Stimulated activated effector memory CD8-positive, alpha-beta T cell treated with anti-CD3 and anti-CD28 coated beads, Interleukin-12 subunit alpha, Interleukin-12 subunit beta, amount 100 ng/mL, for 72 hours (primary cell): ENCODE results near the gene ROR1.

ENCODE experiments used
- ATAC-seq: fragments of 150-1000 bp; cut with Tn5 transposase; 2 replicates; pipeline ENCODE4 v1.10.0; 2021
- DNase-seq, 2 donors: peaks; one replicate each; pipeline ENCODE4 v3.0.0; 2021 to 2022; ENCODE audit warnings: low spot score in 2 of 2
- H3K27ac Mint-ChIP-seq: one replicate; pipeline ENCODE4 v1.8.0; 2022; ENCODE audit warnings: mild to moderate bottlenecking, mixed read lengths
- H3K36me3 Mint-ChIP-seq: one replicate; pipeline ENCODE4 v1.8.0; 2022; ENCODE audit warnings: mild to moderate bottlenecking, mixed read lengths
- H3K4me1 Mint-ChIP-seq: one replicate; pipeline ENCODE4 v1.8.0; 2022; ENCODE audit warnings: mixed read lengths
- H3K4me3 Mint-ChIP-seq: one replicate; pipeline ENCODE4 v1.8.0; 2022; ENCODE audit warnings: mild to moderate bottlenecking, mixed read lengths
- H3K9me3 Mint-ChIP-seq: one replicate; pipeline ENCODE4 v1.8.0; 2022; ENCODE audit warnings: mixed read lengths

The ROR1 gene

GRCh38 chr1:64052777-64053176, 279.0 kb downstream of the ROR1 start:
- Mint-ChIP-seq H3K9me3 (no peaks in the 10 kb centered on the region), H3K4me1 (no peaks in the 10 kb centered on the region), H3K27ac (no peak overlapping the region), H3K4me3 (no peak overlapping the region), H3K36me3 (no peaks in the 10 kb centered on the region)
- ATAC-seq = no peak
- DNase-seq = no peak

DNA sequence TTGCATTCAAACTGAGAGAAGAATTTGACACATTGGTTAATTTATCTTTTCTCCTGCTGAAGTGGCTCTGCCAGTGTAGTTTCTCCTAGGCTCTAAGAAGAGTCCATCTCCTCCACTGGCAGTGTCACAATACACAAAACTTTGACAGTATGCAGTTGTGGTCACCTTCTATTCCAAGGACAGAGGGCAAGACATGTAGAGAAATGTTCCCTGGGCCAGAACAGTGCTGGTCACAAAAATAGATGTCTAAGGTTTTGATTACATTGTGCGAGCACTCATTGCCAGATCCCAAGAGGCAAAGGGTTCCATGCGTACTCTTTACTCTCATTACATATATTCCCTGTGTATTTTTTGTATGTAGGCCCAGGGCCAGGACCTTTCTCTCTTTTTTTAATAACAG, 281.5 kb downstream of the ROR1 start:
- ATAC-seq = no peak
- H3K4me3 Mint-ChIP-seq = no peak overlapping the region
- H3K27ac Mint-ChIP-seq = no peak overlapping the region

DNA sequence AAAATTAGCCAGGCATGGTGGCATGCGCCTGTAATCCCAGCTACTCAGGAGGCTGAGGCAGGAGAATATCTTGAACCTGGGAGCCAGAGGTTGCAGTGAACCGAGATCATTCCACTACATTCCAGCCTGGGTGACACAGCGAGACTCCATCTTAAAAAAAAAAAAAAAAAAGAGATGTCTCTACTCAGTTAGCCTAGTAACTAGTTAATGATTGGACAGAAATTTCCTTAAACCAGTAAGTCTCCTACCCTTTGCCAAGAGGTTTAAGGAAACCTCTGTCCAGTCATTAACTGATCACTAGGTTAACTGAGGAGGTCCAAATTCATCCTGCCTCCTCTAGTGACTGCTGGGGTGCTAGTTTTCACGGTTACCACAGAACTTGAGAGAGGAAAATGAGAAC, 285.7 kb downstream of the ROR1 start:
- ATAC-seq (no peak), DNase-seq (no peak)
- H3K4me1 Mint-ChIP-seq = no peaks in the 10 kb centered on the region
- no peak overlapping the region for H3K27ac Mint-ChIP-seq
- H3K36me3 Mint-ChIP-seq = no peaks in the 10 kb centered on the region
- no peak overlapping the region for H3K4me3 Mint-ChIP-seq
- H3K9me3 Mint-ChIP-seq = peaks cover 3% of the 10 kb centered on the region

More for the DNA sequence above, 281.5 kb downstream of the ROR1 start:
- H3K36me3 Mint-ChIP-seq = no peaks in the 10 kb centered on the region
- no peaks in the 10 kb centered on the region for H3K9me3 Mint-ChIP-seq
- no peak for DNase-seq
- no peaks in the 10 kb centered on the region for H3K4me1 Mint-ChIP-seq

DNA sequence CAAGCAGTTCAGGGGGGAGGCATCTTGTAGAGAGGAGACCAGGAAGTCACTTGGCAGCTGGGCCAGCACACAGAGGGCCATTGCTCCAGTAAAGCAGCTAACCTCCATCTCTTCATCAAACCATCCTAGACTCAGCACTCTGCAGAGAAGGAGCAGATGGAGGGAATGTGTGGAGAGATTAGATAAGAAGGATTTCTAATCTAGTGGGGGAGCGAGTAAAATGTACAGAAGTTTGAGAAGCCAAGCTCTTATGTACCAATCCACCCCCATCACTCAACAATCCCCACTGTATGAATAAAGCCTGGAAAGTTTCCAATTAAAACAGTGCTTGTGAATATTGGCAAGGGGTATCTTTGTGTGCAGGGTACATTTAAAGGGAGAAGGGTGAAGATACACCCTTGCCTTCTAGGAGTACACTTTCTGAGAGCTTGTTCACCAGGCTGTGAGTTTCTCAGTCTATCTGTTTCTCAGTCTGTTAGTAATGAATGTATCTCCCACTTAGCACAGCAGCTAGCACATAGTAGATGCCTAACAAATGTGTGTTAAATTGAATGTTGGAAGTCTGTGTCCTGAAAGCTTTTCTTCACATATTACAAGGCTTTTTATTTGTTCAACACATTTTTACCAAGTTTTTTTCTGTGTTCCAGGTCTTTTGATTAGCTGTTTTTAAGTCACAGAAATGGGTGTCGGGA, 286.9 kb downstream of the ROR1 start:
- H3K4me1 Mint-ChIP-seq = no peaks in the 10 kb centered on the region
- no peak for DNase-seq
- H3K9me3 Mint-ChIP-seq = peaks cover 3% of the 10 kb centered on the region
- H3K4me3 Mint-ChIP-seq = no peak overlapping the region
- no peak overlapping the region for H3K27ac Mint-ChIP-seq
- H3K36me3 Mint-ChIP-seq = no peaks in the 10 kb centered on the region
- no peak for ATAC-seq

DNA sequence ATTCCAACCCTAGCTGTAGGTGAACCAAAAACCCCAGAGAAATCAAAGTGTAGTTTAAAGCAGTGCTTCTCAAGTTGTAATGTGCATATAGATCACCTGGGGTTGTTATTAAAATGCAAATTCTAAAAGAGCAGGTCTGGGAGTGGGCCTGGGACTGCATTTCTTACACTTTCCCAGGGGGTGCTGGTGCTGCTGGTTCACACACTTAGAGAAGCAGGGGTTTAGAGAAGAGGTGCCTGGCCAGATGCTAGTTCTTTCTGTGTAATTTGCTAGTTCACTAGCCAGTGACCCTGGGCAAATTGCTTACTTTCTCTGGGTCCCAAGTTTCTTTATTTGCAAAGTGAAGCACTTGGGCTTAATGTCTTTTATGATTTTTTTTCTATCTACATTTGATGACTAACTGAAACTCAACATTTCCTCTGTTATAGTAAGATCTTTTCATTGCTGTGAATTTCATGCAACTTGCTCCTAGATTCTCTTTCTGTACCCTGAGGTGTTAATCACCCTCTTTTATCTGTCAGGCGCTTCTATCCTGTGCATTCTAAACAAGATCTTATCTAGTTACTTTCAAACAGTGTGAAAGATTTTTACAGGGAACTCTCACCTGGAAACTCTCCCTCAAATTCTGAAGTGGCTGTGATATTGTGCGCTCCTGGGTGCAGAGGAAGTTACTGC, 287.8 kb downstream of the ROR1 start:
- H3K4me1 Mint-ChIP-seq = no peaks in the 10 kb centered on the region
- H3K36me3 Mint-ChIP-seq = no peaks in the 10 kb centered on the region
- ATAC-seq (no peak), DNase-seq (no peak)
- H3K27ac Mint-ChIP-seq = no peak overlapping the region
- no peak overlapping the region for H3K4me3 Mint-ChIP-seq
- H3K9me3 Mint-ChIP-seq = peaks cover 3% of the 10 kb centered on the region

- no peaks in the 10 kb centered on the region for H3K36me3 Mint-ChIP-seq
- no peak overlapping the region for H3K27ac Mint-ChIP-seq
- H3K4me3 Mint-ChIP-seq = no peak overlapping the region
- no peak for ATAC-seq
- no peaks in the 10 kb centered on the region for H3K4me1 Mint-ChIP-seq
- H3K9me3 Mint-ChIP-seq = peaks cover 3% of the 10 kb centered on the region
- no peak for DNase-seq
Measured at GRCh38 chr1:64062529-64062928, 288.7 kb downstream of the ROR1 start.

GRCh38 chr1:64062941-64063581, 289.2 kb downstream of the ROR1 start:
- H3K4me3 Mint-ChIP-seq = no peak overlapping the region
- ATAC-seq (no peak), DNase-seq (no peak)
- H3K4me1 Mint-ChIP-seq = no peaks in the 10 kb centered on the region
- H3K27ac Mint-ChIP-seq = no peak overlapping the region
- H3K36me3 Mint-ChIP-seq = no peaks in the 10 kb centered on the region
- peaks cover 3% of the 10 kb centered on the region for H3K9me3 Mint-ChIP-seq

- DNase-seq (no peak), ATAC-seq (no peak)
- no peak overlapping the region for H3K27ac Mint-ChIP-seq
Measured at GRCh38 chr1:64065571-64065970, 291.8 kb downstream of the ROR1 start.

GRCh38 chr1:64072089-64072793, 298.4 kb downstream of the ROR1 start:
- Mint-ChIP-seq H3K4me1 (no peaks in the 10 kb centered on the region), H3K36me3 (no peaks in the 10 kb centered on the region), H3K9me3 (no peaks in the 10 kb centered on the region), H3K27ac (no peak overlapping the region), H3K4me3 (no peak overlapping the region)
- DNase-seq (no peak), ATAC-seq (no peak)

More at GRCh38 chr1:64065571-64065970, 291.8 kb downstream of the ROR1 start:
- Mint-ChIP-seq H3K4me3 (no peak overlapping the region), H3K36me3 (no peaks in the 10 kb centered on the region), H3K9me3 (peaks cover 3% of the 10 kb centered on the region), H3K4me1 (no peaks in the 10 kb centered on the region)

DNA sequence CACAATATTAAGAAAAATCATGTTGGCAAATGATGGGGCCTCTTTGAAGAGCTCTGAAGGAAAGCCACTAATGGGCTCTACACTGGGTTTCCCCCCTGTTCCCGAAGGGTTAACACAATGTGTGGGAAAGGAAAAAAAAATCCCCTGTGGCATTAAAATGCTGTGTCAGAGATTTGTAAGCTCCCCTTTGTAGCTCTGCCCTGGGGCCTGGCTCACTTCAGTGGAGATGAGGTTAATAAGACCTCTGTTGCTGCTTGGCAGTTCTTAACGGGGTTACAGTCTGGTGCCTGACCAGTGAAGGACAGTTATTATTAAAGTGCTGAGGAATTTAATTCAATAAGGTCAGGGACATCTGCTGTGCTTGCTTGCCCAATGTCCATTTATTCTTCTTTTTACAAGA, 299.9 kb downstream of the ROR1 start:
- Mint-ChIP-seq H3K4me1 (no peaks in the 10 kb centered on the region), H3K27ac (no peak overlapping the region), H3K4me3 (no peak overlapping the region), H3K9me3 (no peaks in the 10 kb centered on the region), H3K36me3 (no peaks in the 10 kb centered on the region)
- ATAC-seq (no peak), DNase-seq (no peak)

- no peak overlapping the region for H3K27ac Mint-ChIP-seq
- no peaks in the 10 kb centered on the region for H3K9me3 Mint-ChIP-seq
- H3K4me3 Mint-ChIP-seq = no peak overlapping the region
- no peaks in the 10 kb centered on the region for H3K4me1 Mint-ChIP-seq
- DNase-seq (no peak), ATAC-seq (no peak)
- no peaks in the 10 kb centered on the region for H3K36me3 Mint-ChIP-seq
Measured at GRCh38 chr1:64074767-64075166, 300.9 kb downstream of the ROR1 start.

DNA sequence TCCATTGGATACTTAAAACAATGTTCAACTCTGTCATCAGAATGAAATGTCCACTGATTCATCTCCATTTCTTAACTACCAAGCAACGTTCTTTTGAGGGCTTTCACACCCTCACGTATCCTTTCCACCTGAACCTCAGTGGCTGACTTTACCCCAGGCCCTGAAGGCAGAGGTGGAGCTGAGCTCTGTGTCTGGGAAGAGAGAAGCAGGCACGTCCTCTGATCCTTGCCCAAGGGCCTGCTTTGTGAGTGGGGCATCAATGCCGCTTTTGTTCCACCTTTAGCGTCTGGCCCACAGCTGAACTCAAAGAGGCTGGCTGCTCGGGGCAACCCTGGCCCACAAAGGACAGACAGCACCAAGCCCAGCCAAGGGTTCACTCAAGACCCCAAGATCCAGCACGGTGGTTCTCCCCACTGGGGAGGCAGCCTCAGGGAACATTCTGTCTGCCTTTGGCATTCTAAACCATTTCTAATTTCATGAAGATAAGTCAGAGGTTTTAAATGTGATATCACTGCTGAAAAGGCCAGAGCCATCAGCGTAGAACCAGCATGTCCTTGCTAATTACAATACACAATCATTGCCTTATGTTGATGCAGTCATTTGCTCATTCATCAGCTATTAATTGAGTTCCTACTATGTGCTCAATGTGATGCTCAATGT, 303.6 kb downstream of the ROR1 start:
- no peak overlapping the region for H3K4me3 Mint-ChIP-seq
- DNase-seq (no peak), ATAC-seq (peak; percentile 33)
- no peaks in the 10 kb centered on the region for H3K36me3 Mint-ChIP-seq
- H3K4me1 Mint-ChIP-seq = no peaks in the 10 kb centered on the region
- H3K9me3 Mint-ChIP-seq = no peaks in the 10 kb centered on the region
- no peak overlapping the region for H3K27ac Mint-ChIP-seq

DNA sequence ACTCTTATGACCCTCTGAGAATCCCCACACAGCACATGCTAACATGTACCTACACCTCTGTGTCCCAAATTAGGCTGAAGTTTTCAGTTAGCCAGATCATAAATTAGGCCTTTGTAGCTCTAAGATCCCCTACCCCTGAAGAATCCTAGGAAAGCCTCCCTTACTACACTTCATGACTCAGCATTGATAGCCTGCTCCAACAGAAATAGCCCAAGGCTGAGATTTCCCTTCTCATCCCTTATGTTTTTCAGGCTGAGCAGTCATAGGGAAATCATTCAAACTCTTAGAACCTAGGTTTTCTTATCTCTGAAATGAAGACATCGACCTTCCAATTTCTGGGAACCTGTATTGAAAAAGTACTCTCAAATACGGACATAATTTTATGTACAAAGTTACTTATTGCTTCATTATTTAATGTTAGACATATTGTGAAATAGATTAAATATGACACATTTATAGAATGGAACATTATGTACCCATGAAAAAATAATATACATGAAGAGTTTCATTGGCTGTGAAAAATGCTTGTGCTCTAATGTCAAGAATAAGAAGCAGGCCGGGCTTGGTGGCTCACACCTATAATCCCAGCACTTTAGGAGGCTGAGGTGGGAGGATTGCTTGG, 307.2 kb downstream of the ROR1 start:
- H3K4me3 Mint-ChIP-seq = no peak overlapping the region
- no peak overlapping the region for H3K27ac Mint-ChIP-seq
- ATAC-seq = no peak
- no peaks in the 10 kb centered on the region for H3K4me1 Mint-ChIP-seq
- no peak for DNase-seq
- H3K36me3 Mint-ChIP-seq = no peaks in the 10 kb centered on the region
- H3K9me3 Mint-ChIP-seq = no peaks in the 10 kb centered on the region

- H3K27ac Mint-ChIP-seq = no peak overlapping the region
- H3K9me3 Mint-ChIP-seq = no peaks in the 10 kb centered on the region
- ATAC-seq (no peak), DNase-seq (no peak)
- no peaks in the 10 kb centered on the region for H3K4me1 Mint-ChIP-seq
- H3K36me3 Mint-ChIP-seq = no peaks in the 10 kb centered on the region
- H3K4me3 Mint-ChIP-seq = no peak overlapping the region
Measured at GRCh38 chr1:64082459-64082858, 308.6 kb downstream of the ROR1 start.

GRCh38 chr1:64084451-64084850, 310.6 kb downstream of the ROR1 start:
- no peaks in the 10 kb centered on the region for H3K36me3 Mint-ChIP-seq
- no peak for DNase-seq
- no peak for ATAC-seq

More at GRCh38 chr1:64084451-64084850, 310.6 kb downstream of the ROR1 start:
- Mint-ChIP-seq H3K9me3 (no peaks in the 10 kb centered on the region), H3K27ac (no peak overlapping the region), H3K4me1 (no peaks in the 10 kb centered on the region), H3K4me3 (no peak overlapping the region)
